Naive thymus-derived CD8-positive, alpha-beta T cell (primary cell): Measurements from ENCODE around the gene SP1. TPM values are rescaled to one million over a fixed set of nuclear protein-coding genes. Genes with fewer than 3 reads are reported as not detected.
A peak's percentile ranks its signal among the peaks of the same experiment; 100 is the strongest.
"Not testable (repeated sequence)": the region's sequence is repeated elsewhere in the genome, so short reads cannot be mapped to it uniquely, and the experiment has no call there.

Source experiments
- ATAC-seq, 2 donors: fragments of 150-1000 bp; cut with Tn5 transposase in 1 of 2; sonication (Bioruptor Pico), chemical (Tn5 transposase) in 1 of 2; 1 replicate in 1 of 2; 2 replicates in 1 of 2; pipeline ENCODE4 v1.10.0; 2021; ENCODE audit warnings: mild to moderate bottlenecking in 2 of 2, moderate library complexity in 2 of 2
- POLR2A ChIA-PET: fragments of 350-600 bp; sonication (Branson Sonifier 250); formaldehyde crosslinking; loops from one replicate; lab custom pipeline; 2021; ENCODE audit warnings: antibody characterized with exemption; lab: Charles Lee
- DNase-seq, 10 donors: peaks; one replicate each; pipeline versions ENCODE4 v3.0.0 to v3.0.0-alpha.2; 2020 to 2022
- H3K27ac Mint-ChIP-seq, 10 donors: one replicate each; pipeline ENCODE4 v1.8.0; 2020 to 2022; ENCODE audit warnings: mild to moderate bottlenecking in 10 of 10, mixed read lengths in 10 of 10, moderate library complexity in 4 of 10, inconsistent platforms in 1 of 10
- H3K27me3 Mint-ChIP-seq, 5 donors: one replicate each; pipeline ENCODE4 v1.8.0; 2021 to 2022; ENCODE audit warnings: mixed read lengths in 5 of 5
- H3K36me3 Mint-ChIP-seq, 3 donors: one replicate each; pipeline ENCODE4 v1.8.0; 2020 to 2022; ENCODE audit warnings: mixed read lengths in 3 of 3, mild to moderate bottlenecking in 2 of 3, inconsistent platforms in 1 of 3
- H3K4me1 Mint-ChIP-seq, 4 donors: one replicate each; pipeline ENCODE4 v1.8.0; 2021 to 2022; ENCODE audit warnings: mixed read lengths in 4 of 4
- H3K4me3 Mint-ChIP-seq, 10 donors: one replicate each; pipeline ENCODE4 v1.8.0; 2020 to 2022; ENCODE audit warnings: mild to moderate bottlenecking in 10 of 10, mixed read lengths in 10 of 10, moderate library complexity in 6 of 10, inconsistent platforms in 1 of 10
- H3K9me3 Mint-ChIP-seq, 9 donors: one replicate each; pipeline ENCODE4 v1.8.0; 2020 to 2022; ENCODE audit warnings: mixed read lengths in 9 of 9, mild to moderate bottlenecking in 3 of 9, inconsistent platforms in 1 of 9, moderate library complexity in 1 of 9
- polyA plus RNA-seq, 3 donors: library from polyadenylated mRNA; unstranded; fragments of 300-500 nt; fragmentation: Illumina TruSeq; gene quantifications; one replicate each; pipeline ENCODE4 v1.2.3, GENCODE V29; 2021
- total RNA-seq, 8 experiments: library from RNA in 2 of 8; stranded (reverse) in 2 of 8; gene quantifications; one replicate each; pipeline ENCODE4 v1.2.3 and lab custom pipeline; 2021 to 2026

The SP1 gene
- total and polyA plus RNA-seq, 5 experiments from 2014 or later = 8.5 to 104 (median 10.4) TPM

GRCh38 chr12:53365245-53365904, 14.6 kb upstream of the SP1 start:
- ATAC-seq = no peak
- no peak for DNase-seq
- peak overlapping the region in 3 of 10 donors; percentile 9 to 48 (median 15) for H3K4me3 Mint-ChIP-seq
- peaks cover 4 to 21% (median 14%) of the 10 kb centered on the region in 4 donors for H3K4me1 Mint-ChIP-seq
- H3K36me3 Mint-ChIP-seq = no peaks in the 10 kb centered on the region
- POLR2A ChIA-PET = interaction anchor here (0.6 to 2.7 kb wide), 5 partner anchors 12 to 1441 kb away, joined by 3 to 18 read pairs (median 7); partner anchors contain the start of genes SP1 and TARBP2
- no peaks in the 10 kb centered on the region for H3K9me3 Mint-ChIP-seq
- H3K27ac Mint-ChIP-seq = peak overlapping the region in 9 of 10 donors; percentile 16 to 88 (median 79)
- no peaks in the 10 kb centered on the region for H3K27me3 Mint-ChIP-seq

- not testable (repeated sequence) for ATAC-seq, H3K9me3 Mint-ChIP-seq, H3K27me3 Mint-ChIP-seq, H3K36me3 Mint-ChIP-seq, DNase-seq
- peak overlapping the region in 2 of 10 donors; percentile 24 to 34 for H3K4me3 Mint-ChIP-seq
- H3K27ac Mint-ChIP-seq = peak overlapping the region; percentile 8 to 79 (median 61)
- peaks cover 11 to 35% (median 26%) of the 10 kb centered on the region in 4 donors for H3K4me1 Mint-ChIP-seq
- POLR2A ChIA-PET = interaction anchor here (1.1 to 1.5 kb wide), 2 partner anchors 10 to 49 kb away, joined by 3 to 4 read pairs; no protein-coding TSS in a partner anchor
Observed at GRCh38 chr12:53373554-53374133, 6.3 kb upstream of the SP1 start.

- not testable (repeated sequence) for H3K36me3 Mint-ChIP-seq, H3K9me3 Mint-ChIP-seq, DNase-seq, H3K27me3 Mint-ChIP-seq, ATAC-seq
- Mint-ChIP-seq H3K4me1 (peaks cover 13 to 31% (median 24%) of the 10 kb centered on the region in 4 donors), H3K27ac (peak overlapping the region in 5 of 10 donors; percentile 56 to 79 (median 60)), H3K4me3 (peak overlapping the region in 1 of 10 donors; percentile 24)
- POLR2A ChIA-PET = interaction anchor here (1.1 to 1.5 kb wide), 2 partner anchors 10 to 50 kb away, joined by 3 to 4 read pairs; no protein-coding TSS in a partner anchor
Observed at GRCh38 chr12:53374277-53374676, 5.7 kb upstream of the SP1 start.

GRCh38 chr12:53376747-53377146, 3.2 kb upstream of the SP1 start:
- ATAC-seq (no peak), DNase-seq (no peak)
- peak overlapping the region in 1 of 10 donors; percentile 66 for H3K27ac Mint-ChIP-seq
- H3K27me3 Mint-ChIP-seq = no peaks in the 10 kb centered on the region
- H3K36me3 Mint-ChIP-seq = peaks cover 0 to 7% (median 7%) of the 10 kb centered on the region in 3 donors
- no peaks in the 10 kb centered on the region for H3K9me3 Mint-ChIP-seq
- H3K4me1 Mint-ChIP-seq = peaks cover 15 to 30% (median 25%) of the 10 kb centered on the region in 4 donors
- H3K4me3 Mint-ChIP-seq = peak overlapping the region in 1 of 10 donors; percentile 9
- POLR2A ChIA-PET = interaction anchor here (3.1 kb wide), 1 partner anchor 24 kb away, joined by 19 read pairs; no protein-coding TSS in a partner anchor

- Mint-ChIP-seq H3K36me3 (peaks cover 0 to 22% (median 12%) of the 10 kb centered on the region in 3 donors), H3K27ac (peak overlapping the region in 2 of 10 donors; percentile 43 to 46), H3K27me3 (no peaks in the 10 kb centered on the region), H3K9me3 (no peaks in the 10 kb centered on the region), H3K4me3 (peak overlapping the region in 1 of 10 donors; percentile 14), H3K4me1 (peaks cover 18 to 35% (median 30%) of the 10 kb centered on the region in 4 donors)
- ATAC-seq = no peak
- no peak for DNase-seq
- POLR2A ChIA-PET = interaction anchor here (0.7 to 3.1 kb wide), 12 partner anchors 10 to 131 kb away, joined by 3 to 37 read pairs (median 16); partner anchors contain the start of genes AAAS, PFDN5, PRR13 and TARBP2
Observed at GRCh38 chr12:53378222-53378621, 1.8 kb upstream of the SP1 start.

- no peaks in the 10 kb centered on the region for H3K27me3 Mint-ChIP-seq
- peaks cover 20 to 36% (median 34%) of the 10 kb centered on the region in 4 donors for H3K4me1 Mint-ChIP-seq
- peak in 1 of 10 donors; percentile 2 for DNase-seq
- H3K4me3 Mint-ChIP-seq = no peak overlapping the region
- no peaks in the 10 kb centered on the region for H3K9me3 Mint-ChIP-seq
- H3K27ac Mint-ChIP-seq = no peak overlapping the region
- POLR2A ChIA-PET = interaction anchor here (0.7 to 3.1 kb wide), 30 partner anchors 9 to 946 kb away, joined by 3 to 37 read pairs (median 4); partner anchors contain the start of genes AAAS, COPZ1, CSAD and EIF4B
- peaks cover 5 to 28% (median 17%) of the 10 kb centered on the region in 3 donors for H3K36me3 Mint-ChIP-seq
- ATAC-seq = no peak
Observed at GRCh38 chr12:53378724-53379388, 1.1 kb upstream of the SP1 start.

- ATAC-seq = peak; percentile 78 to 81
- peaks cover 20 to 41% (median 38%) of the 10 kb centered on the region in 4 donors for H3K4me1 Mint-ChIP-seq
- H3K4me3 Mint-ChIP-seq = no peak overlapping the region
- no peaks in the 10 kb centered on the region for H3K27me3 Mint-ChIP-seq
- H3K27ac Mint-ChIP-seq = no peak overlapping the region
- POLR2A ChIA-PET = interaction anchor here (0.7 to 3.1 kb wide), 33 partner anchors 8 to 945 kb away, joined by 3 to 37 read pairs (median 4); partner anchors contain the start of genes AAAS, COPZ1, CSAD and EIF4B
- no peaks in the 10 kb centered on the region for H3K9me3 Mint-ChIP-seq
- DNase-seq = peak; percentile 68 to 100 (median 99)
- H3K36me3 Mint-ChIP-seq = peaks cover 5 to 35% (median 19%) of the 10 kb centered on the region in 3 donors
Observed at GRCh38 chr12:53379389-53380103, 430 bp upstream of the SP1 start.

GRCh38 chr12:53380794-53381730, 1.1 kb downstream of the SP1 start:
- Mint-ChIP-seq H3K4me3 (peak overlapping the region in 9 of 10 donors; percentile 82 to 97 (median 87)), H3K36me3 (peaks cover 7 to 44% (median 24%) of the 10 kb centered on the region in 3 donors), H3K27me3 (no peaks in the 10 kb centered on the region), H3K4me1 (peaks cover 22 to 49% (median 44%) of the 10 kb centered on the region in 4 donors), H3K27ac (peak overlapping the region; percentile 78 to 94 (median 90)), H3K9me3 (no peaks in the 10 kb centered on the region)
- no peak for ATAC-seq
- POLR2A ChIA-PET = interaction anchor here (0.6 to 2.4 kb wide), 8 partner anchors 14 to 204 kb away, joined by 3 to 24 read pairs (median 4); partner anchors contain the start of genes AMHR2, ESPL1 and TARBP2
- peak in 1 of 10 donors; percentile 4 for DNase-seq

GRCh38 chr12:53381731-53382630, 2.0 kb downstream of the SP1 start:
- Mint-ChIP-seq H3K27me3 (no peaks in the 10 kb centered on the region), H3K4me1 (peaks cover 23 to 57% (median 53%) of the 10 kb centered on the region in 4 donors), H3K4me3 (peak overlapping the region in 9 of 10 donors; percentile 82 to 97 (median 87)), H3K27ac (peak overlapping the region; percentile 73 to 94 (median 90)), H3K36me3 (peaks cover 8 to 51% (median 25%) of the 10 kb centered on the region in 3 donors), H3K9me3 (no peaks in the 10 kb centered on the region)
- POLR2A ChIA-PET = interaction anchor here (0.6 to 1.5 kb wide), 4 partner anchors 15 to 205 kb away, joined by 3 to 6 read pairs (median 4); partner anchors contain the start of gene TARBP2
- DNase-seq (peak in 9 of 10 donors; percentile 10 to 69 (median 23)), ATAC-seq (no peak)
